ENCODE data around the gene PACSIN2.

The PACSIN2 gene

DNA sequence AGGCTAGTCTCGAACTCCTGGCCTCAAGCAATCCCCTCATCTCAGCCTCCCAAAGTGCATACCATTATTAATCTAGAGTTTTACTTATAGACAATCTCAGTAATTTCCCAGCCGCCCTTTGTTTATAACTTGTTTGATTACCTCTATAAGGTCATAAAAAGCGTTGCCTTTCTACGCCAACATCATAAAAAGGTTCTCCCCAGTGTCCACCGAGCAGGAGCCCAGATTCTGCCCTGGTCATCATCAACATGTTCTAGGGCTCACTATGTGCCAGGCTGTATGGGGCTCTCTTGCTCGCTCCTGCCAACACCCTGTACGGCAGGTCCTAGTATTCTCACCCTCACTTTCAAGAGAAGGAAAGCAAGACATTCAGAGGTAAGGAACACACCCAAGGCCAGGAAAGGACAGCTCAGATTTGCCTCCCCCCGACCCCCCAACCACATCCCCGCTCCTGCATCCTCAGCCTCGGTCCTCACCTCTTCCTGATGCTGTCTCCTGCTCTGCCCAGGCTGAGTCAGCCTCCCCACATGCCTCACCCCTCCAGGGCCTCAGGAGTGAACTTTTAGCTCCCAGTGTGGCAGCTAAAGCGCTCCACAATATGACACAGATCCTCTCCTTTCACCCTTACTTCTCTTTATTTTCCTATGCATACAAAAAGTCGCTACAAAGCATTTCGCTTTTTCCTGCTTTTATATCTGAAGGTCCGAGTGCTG lies 172.1 kb downstream of the PACSIN2 start:
- no peak for DNase-seq (ENCODE audit: low read depth)
- in situ Hi-C loops (cut with HindIII; ENCODE audit: low sequenced_read_pairs) = no loop called here
- H3K4me3 ChIP-seq (ENCODE audit: low read depth, low read length) = no peak overlapping the region
- TF ChIP-seq, protein P1, sequence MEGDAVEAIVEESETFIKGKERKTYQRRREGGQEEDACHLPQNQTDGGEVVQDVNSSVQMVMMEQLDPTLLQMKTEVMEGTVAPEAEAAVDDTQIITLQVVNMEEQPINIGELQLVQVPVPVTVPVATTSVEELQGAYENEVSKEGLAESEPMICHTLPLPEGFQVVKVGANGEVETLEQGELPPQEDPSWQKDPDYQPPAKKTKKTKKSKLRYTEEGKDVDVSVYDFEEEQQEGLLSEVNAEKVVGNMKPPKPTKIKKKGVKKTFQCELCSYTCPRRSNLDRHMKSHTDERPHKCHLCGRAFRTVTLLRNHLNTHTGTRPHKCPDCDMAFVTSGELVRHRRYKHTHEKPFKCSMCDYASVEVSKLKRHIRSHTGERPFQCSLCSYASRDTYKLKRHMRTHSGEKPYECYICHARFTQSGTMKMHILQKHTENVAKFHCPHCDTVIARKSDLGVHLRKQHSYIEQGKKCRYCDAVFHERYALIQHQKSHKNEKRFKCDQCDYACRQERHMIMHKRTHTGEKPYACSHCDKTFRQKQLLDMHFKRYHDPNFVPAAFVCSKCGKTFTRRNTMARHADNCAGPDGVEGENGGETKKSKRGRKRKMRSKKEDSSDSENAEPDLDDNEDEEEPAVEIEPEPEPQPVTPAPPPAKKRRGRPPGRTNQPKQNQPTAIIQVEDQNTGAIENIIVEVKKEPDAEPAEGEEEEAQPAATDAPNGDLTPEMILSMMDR (IDR thresholded peaks at IDR 0.05; ENCODE audit: low read depth, low read length, missing control alignments) = no peak

DNA sequence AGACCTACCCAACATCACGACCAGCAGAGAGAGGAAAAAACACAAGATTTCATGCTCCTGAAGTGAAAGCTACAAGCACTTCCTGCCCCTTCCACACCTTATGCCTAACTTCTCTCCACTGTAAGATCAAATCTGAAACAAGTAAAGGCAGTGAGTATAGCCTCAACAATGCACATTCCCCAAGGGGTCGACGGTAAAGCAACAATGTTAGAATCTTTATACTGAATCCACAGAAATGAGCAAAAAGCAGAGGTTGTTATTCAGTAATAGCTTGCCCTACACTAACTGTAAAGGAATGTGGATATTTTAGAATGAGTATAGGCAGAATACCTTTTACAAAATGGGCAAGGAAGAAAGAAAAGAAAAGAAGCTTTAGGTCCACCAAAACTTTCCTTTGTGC lies 173.5 kb downstream of the PACSIN2 start:
- no peak for DNase-seq (ENCODE audit: low read depth)
- TF ChIP-seq, protein P1 (IDR thresholded peaks at IDR 0.05; ENCODE audit: low read depth, low read length, missing control alignments) = no peak
- H3K4me3 ChIP-seq (ENCODE audit: low read depth, low read length) = no peak overlapping the region
- in situ Hi-C loops (cut with HindIII; ENCODE audit: low sequenced_read_pairs) = no loop called here

DNA sequence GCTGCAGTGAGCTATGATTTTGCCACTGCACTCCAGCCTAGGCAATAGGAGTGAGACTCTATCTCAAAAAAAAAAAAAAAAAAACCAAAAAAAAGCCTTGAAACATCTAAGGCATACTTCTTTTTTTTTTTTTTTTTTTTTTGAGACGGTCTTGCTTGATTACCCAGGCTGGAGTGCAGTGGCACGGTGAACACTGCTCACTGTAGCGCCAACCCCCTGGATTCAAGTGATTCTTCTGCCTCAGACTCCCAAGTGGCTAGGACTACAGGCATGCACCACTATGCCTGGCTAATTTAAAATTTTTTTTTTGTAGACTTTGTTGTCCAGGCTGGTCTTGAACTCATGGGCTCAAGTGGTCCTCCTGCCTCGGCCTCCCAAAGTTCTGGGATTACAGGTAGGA lies 177.4 kb downstream of the PACSIN2 start:
- H3K4me3 ChIP-seq (ENCODE audit: low read depth, low read length) = no peak overlapping the region
- TF ChIP-seq, protein P1 (IDR thresholded peaks at IDR 0.05; ENCODE audit: low read depth, low read length, missing control alignments) = no peak
- in situ Hi-C loops (cut with HindIII; ENCODE audit: low sequenced_read_pairs) = no loop called here
- DNase-seq (ENCODE audit: low read depth) = no peak

DNA sequence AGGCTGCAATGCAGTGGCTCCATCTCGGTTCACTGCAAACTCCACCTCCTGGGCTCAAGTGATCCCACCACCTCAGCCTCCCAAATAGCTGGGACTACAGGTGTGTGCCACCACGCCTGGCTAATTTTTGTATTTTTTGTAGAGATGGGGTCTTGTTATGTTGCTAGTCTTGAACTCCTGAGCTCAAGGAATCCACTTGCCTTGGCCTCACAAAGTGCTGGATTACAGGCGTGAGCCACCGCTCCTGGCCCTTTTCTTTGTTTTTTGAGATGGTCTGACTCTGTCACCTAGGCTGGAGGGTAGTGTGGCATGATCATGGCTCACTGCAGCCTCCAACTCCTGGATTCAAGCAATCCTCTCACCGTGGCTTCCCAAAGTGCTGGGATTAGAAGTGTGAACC lies 178.9 kb downstream of the PACSIN2 start:
- in situ Hi-C loops (cut with HindIII; ENCODE audit: low sequenced_read_pairs) = no loop called here
- no peak for DNase-seq (ENCODE audit: low read depth)
- no peak overlapping the region for H3K4me3 ChIP-seq (ENCODE audit: low read depth, low read length)
- TF ChIP-seq, protein P1 (IDR thresholded peaks at IDR 0.05; ENCODE audit: low read depth, low read length, missing control alignments) = no peak

DNA sequence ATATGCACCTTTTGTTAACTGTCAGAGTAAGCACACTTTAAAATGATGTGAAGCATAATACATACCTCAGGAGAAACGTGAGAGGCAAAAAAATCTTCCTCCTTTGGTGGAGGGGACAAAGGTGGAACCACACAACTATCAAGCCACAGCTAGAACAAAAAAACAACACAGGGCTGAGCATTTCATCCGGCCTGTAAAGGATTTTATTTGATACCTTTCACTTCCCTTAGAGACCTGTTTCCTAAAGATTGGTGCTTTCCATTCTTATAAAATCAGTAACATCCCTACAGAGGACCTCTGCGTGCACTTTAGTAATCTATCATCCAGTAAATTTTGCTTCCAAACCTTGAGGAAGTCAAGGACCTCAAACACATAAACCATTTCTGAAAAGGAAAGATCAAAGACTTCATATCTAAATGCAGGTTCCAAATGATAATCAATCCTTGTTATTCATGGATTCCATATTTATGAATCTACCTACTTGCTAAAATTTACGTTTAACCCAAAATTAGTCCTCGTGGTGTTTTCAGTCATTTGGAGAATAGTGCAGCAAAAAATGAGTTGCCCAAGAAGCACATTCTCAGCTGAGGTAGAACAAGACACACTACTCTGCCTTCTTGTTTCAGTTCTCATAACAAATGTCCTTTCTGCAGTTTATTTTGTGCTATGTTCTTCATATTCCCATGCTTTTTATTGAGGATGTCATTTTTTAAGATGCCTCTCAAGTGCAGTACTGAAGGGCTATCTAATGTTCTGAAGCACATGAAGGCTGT lies 180.6 kb downstream of the PACSIN2 start:
- TF ChIP-seq, protein P1 (IDR thresholded peaks at IDR 0.05; ENCODE audit: low read depth, low read length, missing control alignments) = no peak
- in situ Hi-C loops (cut with HindIII; ENCODE audit: low sequenced_read_pairs) = no loop called here
- DNase-seq (ENCODE audit: low read depth) = no peak

DNA sequence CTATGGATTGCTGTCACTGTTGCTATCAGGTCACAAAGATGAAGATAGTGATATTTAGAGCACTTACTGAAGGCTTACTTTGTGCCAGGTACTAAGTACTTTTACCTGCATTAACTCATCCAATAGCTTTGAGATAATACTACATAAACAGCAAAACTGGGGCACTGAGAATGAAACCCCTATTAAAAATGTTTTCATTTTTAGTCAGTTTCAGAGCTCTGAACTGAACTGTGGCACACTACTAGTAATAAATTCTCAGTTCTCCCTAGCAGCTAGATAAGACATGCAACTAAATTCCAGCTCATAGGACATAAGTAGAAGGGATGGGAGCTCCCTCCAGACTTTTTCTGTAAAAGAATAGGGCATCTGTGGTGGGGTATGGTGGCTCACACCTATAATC lies 181.8 kb downstream of the PACSIN2 start:
- TF ChIP-seq, protein P1 (IDR thresholded peaks at IDR 0.05; ENCODE audit: low read depth, low read length, missing control alignments) = no peak
- no peak for DNase-seq (ENCODE audit: low read depth)
- in situ Hi-C loops (cut with HindIII; ENCODE audit: low sequenced_read_pairs) = no loop called here
- H3K4me3 ChIP-seq (ENCODE audit: low read depth, low read length) = no peak overlapping the region

More for the DNA sequence above, 180.6 kb downstream of the PACSIN2 start:
- no peak overlapping the region for H3K4me3 ChIP-seq (ENCODE audit: low read depth, low read length)
